Caki2 (cell line): ENCODE measurements around the gene TP53TG3. TPM values are rescaled to one million over a fixed set of nuclear protein-coding genes. Genes with fewer than 3 reads are reported as not detected.
"Not testable (repeated sequence)": the region's sequence is repeated elsewhere in the genome, so short reads cannot be mapped to it uniquely, and the experiment has no call there.

Experiments used
- DNase-seq: peaks from one replicate; pipeline ENCODE4 v3.0.0-alpha.2; 2015; ENCODE audit warnings: low read depth
- in situ Hi-C: cut with HindIII; loops from 2 replicates; pipeline ENCODE4 v1.10.0; 2016; ENCODE audit warnings: low sequenced_read_pairs, low pct_unique_long_range_greater_than_20kb, mixed read lengths
- total RNA-seq: library from RNA; depleted of rRNA; stranded (reverse); fragments of >200 nt; shearing (Covaris generic); gene quantifications from 2 replicates; pipeline ENCODE4 v1.2.3, GENCODE V29; 2014; ENCODE audit warnings: low replicate concordance; rRNA removed

The TP53TG3 gene
- total RNA-seq = not detected in 2 replicates

GRCh38 chr16:32676065-32676464 is at the start of gene TP53TG3:
TSS of gene TP53TG3 (minus strand) at chr16:32676165. CDS start at chr16:32676097, 68 bp downstream.
- in situ Hi-C loops, DNase-seq: not testable (repeated sequence)

- in situ Hi-C loops, DNase-seq: not testable (repeated sequence)
Observed at GRCh38 chr16:32650876-32651275, 25.1 kb downstream of the TP53TG3 start.

- DNase-seq, in situ Hi-C loops: not testable (repeated sequence)
Observed at GRCh38 chr16:32647562-32647961, 28.4 kb downstream of the TP53TG3 start.

- in situ Hi-C loops, DNase-seq: not testable (repeated sequence)
Observed at GRCh38 chr16:32646780-32647179, 29.2 kb downstream of the TP53TG3 start.

GRCh38 chr16:32646177-32646576 is 29.8 kb downstream of the TP53TG3 start:
- DNase-seq, in situ Hi-C loops: not testable (repeated sequence)

- DNase-seq, in situ Hi-C loops: not testable (repeated sequence)
Observed at GRCh38 chr16:32645278-32645908, 30.6 kb downstream of the TP53TG3 start.

GRCh38 chr16:32644715-32645114 is 31.2 kb downstream of the TP53TG3 start:
- DNase-seq, in situ Hi-C loops: not testable (repeated sequence)

GRCh38 chr16:32637614-32638013 is 38.4 kb downstream of the TP53TG3 start:
- in situ Hi-C loops, DNase-seq: not testable (repeated sequence)

- in situ Hi-C loops, DNase-seq: not testable (repeated sequence)
Observed at GRCh38 chr16:32632096-32632495, 43.9 kb downstream of the TP53TG3 start.
